AG04449 (cell line): ENCODE results near the gene ATP10D.
A peak's percentile ranks its signal among the peaks of the same experiment; 100 is the strongest.

ENCODE experiments used
- CTCF ChIA-PET: fragments of 350-600 bp; formaldehyde crosslinking; extraction: SDS; loops from one replicate; lab custom pipeline; 2021; ENCODE audit warnings: antibody characterized with exemption; lab: Yijun Ruan, JAX
- POLR2A ChIA-PET: fragments of 400-600, 350-600 bp; formaldehyde crosslinking; extraction: SDS; loops from one replicate; lab custom pipeline; 2020; ENCODE audit warnings: antibody characterized with exemption, inconsistent platforms; lab: Yijun Ruan, JAX
- DNase-seq: peaks from one replicate; pipeline ENCODE4 v3.0.0-alpha.2; 2010; ENCODE audit warnings: low read depth, low spot score
- H3K4me3 ChIP-seq: 2 replicates; pipeline ENCODE4 v1.5.1; 2011; ENCODE audit warnings: low read depth, mild to moderate bottlenecking, control low read depth, low read length
- CTCF ChIP-seq: IDR thresholded peaks from one replicate; pipeline ENCODE4 v1.5.1; 2011; ENCODE audit warnings: mild to moderate bottlenecking, moderate library complexity, low read length, control low read depth, inconsistent platforms; ENCODE audit not compliant: insufficient read depth; ENCODE audit errors: missing control alignments

Gene ATP10D

GRCh38 chr4:47566566-47566965 is 81.5 kb downstream of the ATP10D start:
- ChIA-PET CTCF (interaction anchor here (1.3 to 4.6 kb wide), 7 partner anchors 7 to 104 kb away, joined by 4 to 35 read pairs (median 10); partner anchors contain the start of gene COMMD8), POLR2A (no interaction called here)
- H3K4me3 ChIP-seq = no peak overlapping the region
- no peak for TF ChIP-seq CTCF
- no peak for DNase-seq

DNA sequence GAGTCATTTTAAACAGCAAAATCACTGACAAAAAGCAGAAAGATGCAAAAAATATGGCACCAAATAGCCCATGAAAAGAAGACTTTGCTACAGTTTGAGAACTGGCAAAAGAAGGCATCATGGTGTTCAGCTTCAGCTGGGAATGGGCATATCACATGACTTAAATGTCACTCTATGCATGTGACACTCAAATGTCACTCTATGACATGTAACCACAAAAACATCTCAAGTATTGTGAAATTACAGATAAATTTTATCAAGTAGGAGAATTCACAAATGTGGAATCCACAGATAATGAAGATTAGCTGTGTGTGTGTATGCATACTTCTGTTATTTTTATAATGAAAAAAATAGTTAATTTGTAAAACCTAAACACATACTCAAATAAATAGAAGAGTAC is 81.9 kb downstream of the ATP10D start:
- DNase-seq = no peak
- CTCF ChIA-PET = interaction anchor here (1.3 to 4.6 kb wide), 6 partner anchors 11 to 104 kb away, joined by 4 to 35 read pairs (median 6); partner anchors contain the start of gene COMMD8
- POLR2A ChIA-PET = no interaction called here
- no peak overlapping the region for H3K4me3 ChIP-seq
- no peak for TF ChIP-seq CTCF

- H3K4me3 ChIP-seq = no peak overlapping the region
- ChIA-PET POLR2A (no interaction called here), CTCF (interaction anchor here (1.2 to 4.6 kb wide), 9 partner anchors 10 to 104 kb away, joined by 3 to 35 read pairs (median 4); partner anchors contain the start of genes ATP10D and COMMD8)
- no peak for DNase-seq
- no peak for TF ChIP-seq CTCF
Measured at GRCh38 chr4:47567511-47567910, 82.4 kb downstream of the ATP10D start.

DNA sequence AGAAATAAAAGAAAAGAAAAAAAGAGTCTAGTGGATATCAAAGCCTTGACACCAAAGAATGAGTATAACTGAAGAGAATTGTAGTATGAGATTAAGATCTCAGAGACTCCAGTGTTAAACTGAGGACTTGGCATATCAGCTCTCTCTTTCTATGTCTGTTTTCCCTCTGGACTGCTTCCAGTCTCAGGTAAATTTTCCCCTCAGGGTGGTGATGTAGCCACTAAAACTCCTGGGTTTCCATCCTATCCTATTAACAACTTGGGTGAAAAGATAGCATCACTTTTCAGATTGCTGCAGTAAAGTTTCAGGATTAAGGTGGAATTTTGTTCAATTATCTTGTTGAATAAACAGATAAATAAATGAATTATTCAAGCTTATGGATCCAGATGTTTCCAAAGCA is 85.7 kb downstream of the ATP10D start:
- H3K4me3 ChIP-seq = no peak overlapping the region
- no peak for DNase-seq
- no peak for TF ChIP-seq CTCF
- ChIA-PET POLR2A (no interaction called here), CTCF (interaction anchor here (1.3 kb wide), 1 partner anchor 98 kb away, joined by 3 read pairs; no protein-coding TSS in a partner anchor)

- no peak for TF ChIP-seq CTCF
- ChIA-PET CTCF (interaction anchor here (0.9 to 3.2 kb wide), 2 partner anchors 8 to 24 kb away, joined by 4 to 25 read pairs; no protein-coding TSS in a partner anchor), POLR2A (no interaction called here)
Measured at GRCh38 chr4:47572981-47573380, 87.9 kb downstream of the ATP10D start.

GRCh38 chr4:47577779-47578553 is 92.9 kb downstream of the ATP10D start:
- CTCF ChIA-PET = interaction anchor here (0.8 to 1.3 kb wide), 4 partner anchors 10 to 28 kb away, joined by 3 to 8 read pairs (median 4); no protein-coding TSS in a partner anchor
- DNase-seq = peak; percentile 4
- TF ChIP-seq CTCF = no peak
- no peak overlapping the region for H3K4me3 ChIP-seq
- POLR2A ChIA-PET = no interaction called here

More at GRCh38 chr4:47572981-47573380, 87.9 kb downstream of the ATP10D start:
- no peak for DNase-seq
- H3K4me3 ChIP-seq = no peak overlapping the region
